HG02884 (cell line): ENCODE results near the gene WDR62.
"Not testable (repeated sequence)": the region's sequence is repeated elsewhere in the genome, so short reads cannot be mapped to it uniquely, and the experiment has no call there.

Experiments
- ATAC-seq: cut with Tn5 transposase; IDR thresholded peaks from one replicate; pipeline ENCODE4 v1.9.1; 2021; ENCODE audit warnings: mild to moderate bottlenecking, moderate library complexity; ENCODE audit not compliant: unreplicated experiment

WDR62 gene

DNA sequence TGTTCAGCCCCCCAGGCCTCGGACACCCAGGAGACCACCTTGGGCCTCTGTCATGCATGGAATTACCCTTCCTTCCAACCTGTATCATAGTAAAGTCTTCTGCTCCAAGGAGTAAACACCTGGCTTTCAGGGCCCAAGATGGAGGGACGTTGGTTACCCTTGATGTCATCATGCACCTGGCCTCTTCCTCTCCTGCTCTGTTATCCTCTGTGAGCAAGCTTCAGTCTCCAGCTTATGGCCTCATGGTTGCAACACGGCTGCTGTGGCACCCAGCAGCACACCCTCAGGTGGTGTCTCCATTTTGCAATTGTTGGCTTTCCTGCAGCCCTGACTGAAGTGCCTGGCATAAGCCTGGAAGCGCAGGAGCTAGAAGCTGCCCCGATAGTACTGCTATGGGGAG lies 52.3 kb downstream of the WDR62 start:
- no peak for ATAC-seq

GRCh38 chr19:36108684-36109083 lies 54.0 kb downstream of the WDR62 start:
- no peak for ATAC-seq

DNA sequence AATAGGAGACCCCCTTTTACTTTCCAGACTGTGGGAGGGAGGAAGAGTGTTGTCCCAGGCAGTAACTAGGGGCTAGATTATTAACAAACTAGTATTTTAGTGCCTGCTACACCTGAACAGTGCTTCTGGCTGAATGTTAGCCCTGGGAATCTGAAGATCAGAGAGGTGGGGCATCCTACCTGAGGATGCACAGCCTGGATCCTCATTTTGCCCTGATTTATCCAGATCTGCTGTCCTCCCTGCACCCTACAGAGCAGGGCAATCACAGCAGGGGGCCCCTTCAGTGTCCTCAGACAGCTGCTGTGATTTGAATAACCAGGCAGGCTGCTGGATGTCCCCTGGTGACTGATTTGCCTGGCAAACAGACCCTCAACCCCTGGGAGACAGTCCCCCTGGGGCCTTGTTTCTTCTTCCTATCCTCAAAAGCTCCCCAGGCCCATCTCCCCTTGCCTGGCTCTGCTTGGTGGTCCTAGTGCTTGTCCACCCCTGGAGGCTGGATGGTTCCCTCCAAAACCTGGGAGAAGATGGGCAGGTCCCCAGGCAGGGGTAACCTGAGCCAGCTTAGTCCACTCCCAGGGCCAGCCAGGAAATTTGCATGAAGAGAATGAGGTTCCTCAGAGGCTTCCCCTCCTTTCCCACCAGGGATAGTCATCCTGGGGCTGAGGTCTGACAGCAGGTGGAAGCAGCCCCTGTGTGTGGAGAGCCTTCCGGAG lies 55.9 kb downstream of the WDR62 start, which contains the start of gene OVOL3:
Gene OVOL3, plus strand, starts transcription at position 657 of the 713 bp plus-strand sequence. CDS start 60 bp downstream, outside the sequence.
- ATAC-seq: no peak

DNA sequence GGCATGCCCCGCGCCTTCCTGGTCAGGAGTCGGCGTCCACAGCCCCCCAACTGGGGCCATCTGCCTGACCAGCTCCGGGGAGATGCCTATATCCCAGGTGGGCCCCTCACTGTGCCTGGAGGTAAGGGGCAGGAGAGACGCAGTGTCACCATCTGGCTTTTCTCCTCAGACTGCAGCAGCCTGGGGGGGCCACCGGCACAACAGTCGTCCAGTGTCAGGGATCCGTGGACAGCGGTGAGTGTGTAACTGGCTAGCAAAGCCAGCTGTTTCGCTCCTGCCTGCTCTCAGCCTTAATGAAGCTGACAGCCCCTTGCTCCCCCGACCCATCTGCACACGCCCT lies 56.5 kb downstream of the WDR62 start:
- no peak for ATAC-seq

DNA sequence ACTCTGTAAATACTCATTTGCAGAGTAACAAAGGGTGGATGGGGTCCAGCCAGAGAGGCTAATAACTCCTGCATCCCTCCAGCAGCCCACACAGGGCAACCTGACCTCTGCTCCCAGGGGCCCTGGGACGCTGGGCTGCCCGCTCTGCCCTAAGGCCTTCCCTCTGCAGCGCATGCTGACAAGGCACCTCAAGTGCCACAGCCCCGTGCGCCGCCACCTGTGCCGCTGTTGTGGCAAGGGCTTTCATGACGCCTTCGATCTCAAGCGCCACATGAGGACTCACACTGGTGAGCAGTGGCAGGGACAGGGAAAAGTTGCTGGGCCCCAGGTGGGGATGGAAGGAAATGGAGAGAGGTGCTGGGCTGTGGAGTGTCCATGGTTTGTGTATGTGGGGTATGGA lies 58.0 kb downstream of the WDR62 start:
- no peak for ATAC-seq

DNA sequence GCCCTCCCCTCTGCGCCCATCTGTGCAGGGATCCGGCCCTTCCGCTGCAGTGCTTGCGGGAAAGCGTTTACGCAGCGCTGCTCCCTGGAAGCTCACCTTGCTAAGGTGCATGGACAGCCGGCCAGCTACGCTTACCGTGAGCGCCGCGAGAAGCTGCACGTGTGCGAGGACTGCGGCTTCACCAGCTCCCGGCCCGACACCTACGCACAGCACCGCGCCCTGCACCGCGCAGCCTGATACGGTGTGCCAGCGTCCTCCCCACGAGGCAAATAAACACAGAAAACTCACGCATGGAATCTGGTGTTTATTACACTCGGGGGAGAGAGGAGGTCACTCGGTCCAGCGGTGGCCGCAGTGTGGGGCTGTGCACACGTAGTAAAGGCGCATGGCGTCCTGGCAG lies 58.7 kb downstream of the WDR62 start:
- ATAC-seq: no peak

DNA sequence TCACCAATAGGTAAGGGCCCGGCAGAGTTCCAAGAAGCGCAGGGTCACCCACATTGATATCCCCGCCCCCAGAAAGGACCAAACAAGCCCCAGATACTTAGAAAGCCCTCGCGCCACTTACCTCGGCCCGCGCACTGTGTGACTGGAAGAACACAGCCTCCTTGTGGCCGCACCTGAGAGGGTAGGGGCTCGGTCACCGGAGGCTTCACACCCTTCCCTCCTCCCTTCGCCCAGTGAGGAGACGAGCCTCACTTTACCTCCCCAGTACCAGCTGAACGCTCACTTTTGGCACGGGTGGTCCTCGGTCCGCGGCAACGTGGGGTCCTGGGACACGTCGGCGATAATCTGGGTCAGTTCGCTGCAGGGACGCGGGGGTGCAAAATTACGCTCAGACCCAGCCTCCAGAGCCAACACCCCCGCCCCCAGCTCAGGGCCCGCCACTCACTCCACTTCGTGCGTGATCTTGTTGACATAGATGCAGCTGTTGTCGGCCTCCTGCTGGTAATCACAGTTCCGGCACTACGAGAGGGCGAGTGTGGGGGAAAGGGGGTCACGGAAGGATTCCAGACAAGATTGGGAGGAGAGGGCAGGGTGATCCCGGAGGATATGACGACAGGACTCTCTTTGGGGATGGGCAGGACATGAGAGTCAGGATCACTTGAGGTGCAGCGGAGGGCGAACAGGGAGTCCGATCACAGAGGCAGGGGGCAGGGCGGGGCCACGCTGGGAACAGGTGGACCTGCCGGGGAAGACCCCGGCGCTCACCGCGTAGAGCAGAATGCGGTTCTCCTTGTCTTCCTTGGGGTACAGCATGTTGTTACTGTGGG lies 59.4 kb downstream of the WDR62 start:
- no peak for ATAC-seq

DNA sequence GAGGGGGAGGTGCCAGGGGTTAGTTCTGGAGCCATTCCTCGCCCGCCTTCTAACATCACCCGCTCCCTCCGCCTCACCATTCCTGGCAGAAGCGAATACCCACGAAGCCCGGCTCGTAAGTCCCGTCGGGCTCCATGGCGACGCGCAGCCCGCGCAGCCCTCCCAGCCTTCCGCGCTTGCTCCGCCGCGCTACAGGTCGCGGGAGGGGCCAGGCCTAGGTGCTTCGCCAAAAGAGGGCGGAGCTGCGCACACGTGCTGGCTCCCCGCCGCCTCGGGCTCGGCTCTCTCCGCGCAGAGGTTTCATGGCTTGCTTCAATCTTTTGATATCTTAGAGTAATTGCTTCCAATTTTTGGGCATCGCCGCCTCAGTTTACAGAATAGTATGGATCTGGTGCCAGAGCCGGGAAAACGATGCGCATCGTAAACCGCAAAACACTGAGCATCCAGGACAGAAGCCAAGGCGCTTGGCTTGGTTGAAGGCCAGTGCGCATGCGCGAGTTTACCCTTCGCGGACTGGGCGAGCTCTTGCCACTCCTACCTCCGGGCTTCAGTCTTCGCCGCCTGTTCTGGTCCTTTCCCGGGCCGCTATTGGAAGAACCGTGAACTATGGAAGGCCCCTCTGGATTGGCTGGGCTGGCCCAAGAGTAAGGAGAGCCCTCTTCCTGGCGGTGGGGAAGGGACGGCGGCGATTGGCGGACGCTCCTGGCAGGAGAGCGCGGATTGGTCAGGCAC lies 60.2 kb downstream of the WDR62 start, which contains the start of gene POLR2I:
Gene POLR2I, minus strand, starts transcription at position 155 of the 732 bp plus-strand sequence. Its CDS starts 19 bp downstream, at position 136.
- ATAC-seq: peak; percentile 78

DNA sequence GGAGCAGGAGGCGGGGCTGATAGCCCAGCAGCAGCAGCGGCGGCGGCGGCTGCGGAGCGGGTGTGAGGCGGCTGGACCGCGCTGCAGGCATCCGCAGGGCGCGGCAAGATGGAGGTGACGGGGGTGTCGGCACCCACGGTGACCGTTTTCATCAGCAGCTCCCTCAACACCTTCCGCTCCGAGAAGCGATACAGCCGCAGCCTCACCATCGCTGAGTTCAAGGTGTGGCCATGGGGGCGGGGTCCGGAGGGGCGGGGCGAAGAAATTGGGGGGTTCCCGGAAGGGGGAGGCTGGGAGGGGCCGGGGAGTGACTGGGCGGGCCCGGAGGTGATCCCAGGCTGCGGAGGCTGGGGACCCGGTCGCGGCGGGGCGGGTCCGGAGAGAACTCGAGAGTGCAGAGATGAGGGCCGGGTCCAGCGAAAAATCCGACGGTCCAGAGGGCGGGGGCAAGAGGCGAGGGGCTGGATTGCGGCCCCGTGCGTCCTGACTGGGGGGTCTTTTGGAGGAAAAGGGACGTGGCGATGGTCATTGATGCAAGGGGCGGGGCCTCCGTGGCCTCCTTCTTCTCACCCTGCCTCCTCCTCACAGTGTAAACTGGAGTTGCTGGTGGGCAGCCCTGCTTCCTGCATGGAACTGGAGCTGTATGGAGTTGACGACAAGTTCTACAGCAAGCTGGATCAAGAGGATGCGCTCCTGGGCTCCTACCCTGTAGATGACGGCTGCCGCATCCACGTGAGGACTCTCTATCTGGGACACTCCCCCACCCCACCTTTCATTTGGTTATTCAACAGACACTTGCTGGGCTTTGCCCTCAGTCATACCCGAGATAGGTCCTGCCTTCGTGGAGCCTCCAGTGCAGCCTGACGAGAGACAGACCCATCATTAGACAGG lies 61.0 kb downstream of the WDR62 start, which contains the start of gene TBCB:
Gene TBCB, plus strand, starts transcription at position 16 of the 891 bp plus-strand sequence. Its CDS starts 93 bp downstream, at position 109.
- ATAC-seq: no peak

DNA sequence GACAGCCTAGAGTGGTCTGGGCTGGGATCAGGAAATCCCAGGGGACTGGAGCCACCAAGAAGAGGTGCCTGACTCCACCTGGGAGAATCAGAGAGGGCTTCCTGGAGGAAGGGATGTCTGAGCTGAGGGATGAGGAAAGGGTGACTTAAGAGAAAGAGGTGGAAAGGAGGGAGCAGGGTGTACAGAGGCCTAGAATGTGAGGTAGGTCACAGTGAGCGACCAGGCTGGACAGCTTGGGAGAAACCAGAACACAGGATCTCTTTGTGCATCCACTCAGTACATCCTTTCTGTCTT lies 61.6 kb downstream of the WDR62 start:
- ATAC-seq: no peak

DNA sequence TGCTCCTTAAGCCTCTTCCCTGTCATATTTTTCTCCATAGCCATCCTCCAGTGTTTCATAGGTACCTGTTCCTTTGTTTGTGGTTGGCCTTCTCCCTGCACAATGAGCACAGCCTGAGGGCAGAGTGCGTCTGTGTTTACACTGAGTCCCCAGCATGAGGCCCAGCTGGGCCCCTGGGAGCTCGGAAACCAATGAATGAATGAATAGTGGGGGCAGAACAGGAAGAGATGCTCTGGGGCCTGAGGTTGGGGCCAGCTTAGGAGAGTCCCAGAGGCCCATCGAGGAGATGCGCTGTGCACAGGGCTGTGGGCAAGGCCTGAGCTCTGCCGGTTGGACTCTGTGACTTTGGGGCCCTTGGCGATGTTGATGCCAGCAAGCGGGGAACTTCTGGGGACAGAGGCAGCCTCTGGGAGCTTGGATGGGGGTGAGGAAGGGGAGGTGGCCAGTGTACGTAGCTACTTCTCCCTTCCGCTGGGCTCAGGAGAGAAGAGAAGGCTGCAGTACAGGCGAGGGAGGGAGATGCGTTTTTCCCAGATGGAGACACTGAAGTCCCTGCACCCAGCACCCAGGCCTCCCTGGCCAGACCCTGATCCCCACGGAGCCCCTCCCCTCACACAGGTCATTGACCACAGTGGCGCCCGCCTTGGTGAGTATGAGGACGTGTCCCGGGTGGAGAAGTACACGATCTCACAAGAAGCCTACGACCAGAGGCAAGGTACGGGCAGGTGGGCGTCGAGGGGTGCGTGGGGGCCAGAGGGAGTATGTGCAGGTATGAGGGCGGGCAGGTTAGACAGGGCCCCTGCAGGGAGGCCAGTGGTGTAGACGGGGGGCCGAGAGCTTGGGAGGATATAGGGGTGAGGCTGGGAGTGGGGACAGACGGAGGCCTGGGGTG lies 65.6 kb downstream of the WDR62 start:
- no peak for ATAC-seq

DNA sequence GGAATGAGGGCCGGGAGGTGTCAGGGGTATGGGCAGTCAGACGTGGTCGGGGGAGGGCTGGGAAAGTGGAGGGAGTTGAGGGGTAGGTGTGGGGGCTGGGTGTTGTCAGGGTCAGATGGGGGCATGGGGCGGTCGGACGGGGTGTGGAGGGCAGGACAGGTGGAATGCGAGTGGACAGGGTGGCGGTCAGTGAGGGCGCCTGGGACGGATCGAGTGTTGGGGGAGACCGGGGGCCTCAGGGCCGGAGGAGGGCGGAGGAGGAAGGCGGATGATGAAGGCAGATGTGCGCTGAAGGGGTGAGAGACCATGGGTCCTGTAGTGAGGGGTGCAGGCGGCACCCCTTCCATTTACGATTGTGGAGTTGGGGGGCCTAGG lies 66.3 kb downstream of the WDR62 start:
- no peak for ATAC-seq

DNA sequence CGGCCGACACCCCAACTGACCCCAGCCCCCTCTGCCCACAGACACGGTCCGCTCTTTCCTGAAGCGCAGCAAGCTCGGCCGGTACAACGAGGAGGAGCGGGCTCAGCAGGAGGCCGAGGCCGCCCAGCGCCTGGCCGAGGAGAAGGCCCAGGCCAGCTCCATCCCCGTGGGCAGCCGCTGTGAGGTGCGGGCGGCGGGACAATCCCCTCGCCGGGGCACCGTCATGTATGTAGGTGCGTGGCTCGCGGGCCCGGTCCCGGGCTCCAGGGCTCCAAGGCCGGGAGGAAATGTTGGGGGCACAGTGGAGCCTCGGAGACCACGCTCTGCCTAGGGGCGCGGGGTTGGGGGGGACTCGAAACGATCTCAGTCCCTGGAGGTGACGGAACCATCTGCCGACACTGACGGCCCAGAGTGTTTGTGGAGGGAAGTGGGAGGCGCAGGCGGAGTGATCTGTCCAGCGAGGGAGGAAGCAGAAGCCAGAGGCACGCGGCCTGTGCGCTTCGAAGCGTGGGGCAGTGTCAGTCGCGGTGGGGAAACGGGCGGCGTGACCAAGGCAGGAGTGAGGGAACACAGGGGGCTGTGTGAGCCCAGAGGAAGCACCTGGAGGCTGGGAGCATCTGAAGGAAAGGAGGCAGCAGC lies 66.9 kb downstream of the WDR62 start:
- no peak for ATAC-seq

GRCh38 chr19:36125557-36125956 lies 70.9 kb downstream of the WDR62 start:
- ATAC-seq: no peak

DNA sequence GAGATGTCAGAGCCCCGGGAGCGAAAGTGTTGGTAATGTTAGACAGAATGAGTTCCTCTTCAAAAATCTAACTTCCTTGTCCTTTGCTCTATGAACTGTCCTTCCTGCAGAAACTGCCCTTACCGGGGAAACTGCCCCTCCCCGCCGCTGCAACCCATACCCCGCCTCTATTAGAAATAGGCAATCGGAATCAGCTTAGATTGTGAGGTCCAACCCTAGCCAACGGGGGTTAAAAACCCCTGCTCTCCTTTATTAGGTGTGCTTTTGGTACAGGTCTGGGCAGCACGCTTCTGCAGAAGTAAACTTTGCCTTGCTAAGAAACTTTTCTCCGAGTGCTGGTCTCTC lies 73.7 kb downstream of the WDR62 start:
- ATAC-seq: no peak

- ATAC-seq: not testable (repeated sequence)
Measured at GRCh38 chr19:36131221-36131620, 76.5 kb downstream of the WDR62 start.

GRCh38 chr19:36134867-36135266 lies 80.2 kb downstream of the WDR62 start:
- ATAC-seq: not testable (repeated sequence)

GRCh38 chr19:36136964-36137686 lies 82.4 kb downstream of the WDR62 start:
- ATAC-seq: no peak

DNA sequence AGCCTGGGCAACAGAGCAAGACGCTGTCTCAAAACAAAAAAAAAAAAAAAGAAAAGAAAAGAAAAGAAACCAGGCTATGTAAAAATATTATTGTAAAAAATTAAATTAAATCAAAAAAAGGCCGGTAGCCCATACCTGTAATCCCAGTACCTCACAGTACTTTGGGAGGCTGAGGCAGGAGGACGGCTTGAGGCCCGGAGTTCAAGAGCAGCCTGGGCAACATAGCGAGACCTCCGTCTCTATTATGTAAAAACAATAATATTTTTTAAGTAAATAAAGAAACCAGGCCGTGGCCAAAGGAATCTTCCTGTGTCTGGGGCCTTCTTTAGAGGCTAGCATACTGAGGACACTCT lies 84.4 kb downstream of the WDR62 start:
- ATAC-seq: no peak
